GM12873 (cell line): ENCODE measurements around the gene FKBP15.

Source experiments
- CTCF ChIP-seq: IDR thresholded peaks from 2 replicates; pipeline ENCODE4 v1.5.1; 2012; ENCODE audit warnings: low read depth, mild to moderate bottlenecking, moderate library complexity, low read length, control low read depth; ENCODE audit not compliant: insufficient read depth; ENCODE audit errors: missing control alignments

The FKBP15 gene

GRCh38 chr9:113228130-113228665 is 7.1 kb upstream of the FKBP15 start:
- TF ChIP-seq CTCF: no peak

GRCh38 chr9:113227436-113227835 is 6.4 kb upstream of the FKBP15 start:
- no peak for TF ChIP-seq CTCF

- TF ChIP-seq CTCF: no peak
These were observed 2.9 kb upstream of the FKBP15 start for GRCh38 chr9:113223963-113224362.

- no peak for TF ChIP-seq CTCF
These were observed 1.4 kb upstream of the FKBP15 start for GRCh38 chr9:113222482-113222841.

- no peak for TF ChIP-seq CTCF
These were observed 864 bp upstream of the FKBP15 start for GRCh38 chr9:113221800-113222481.

- no peak for TF ChIP-seq CTCF
These were observed 542 bp downstream of the FKBP15 start for GRCh38 chr9:113220467-113221002.

GRCh38 chr9:113219969-113220368 is 1.1 kb downstream of the FKBP15 start:
- TF ChIP-seq CTCF: no peak
